Measurements from ENCODE around the gene PTMS.

Gene PTMS

GRCh38 chr12:6783828-6784227, 17.7 kb downstream of the PTMS start:
- no peak for TF ChIP-seq CTCF (conservative IDR thresholded peaks at IDR 0.05; ENCODE audit: low read depth)
- no peak overlapping the region for H3K27ac ChIP-seq
- DNase-seq (ENCODE audit: low spot score), result no peak
- CTCF ChIA-PET, result no interaction called here
- POLR2A ChIA-PET (ENCODE audit: low non-redundant PET), result interaction anchor here (0.6 kb wide), 1 partner anchor 135 kb away, joined by 3 read pairs; no protein-coding TSS in a partner anchor

GRCh38 chr12:6784296-6784695, 18.1 kb downstream of the PTMS start:
- TF ChIP-seq CTCF (conservative IDR thresholded peaks at IDR 0.05; ENCODE audit: low read depth), result no peak
- ChIA-PET CTCF (no interaction called here), POLR2A (ENCODE audit: low non-redundant PET) (interaction anchor here (0.6 kb wide), 1 partner anchor 135 kb away, joined by 3 read pairs; no protein-coding TSS in a partner anchor)
- H3K27ac ChIP-seq, result no peak overlapping the region
- no peak for DNase-seq (ENCODE audit: low spot score)

GRCh38 chr12:6784761-6785160, 18.6 kb downstream of the PTMS start:
- CTCF ChIA-PET, result interaction anchor here (1.2 kb wide), 1 partner anchor 32 kb away, joined by 4 read pairs; the partner anchor contains the start of gene MLF2

GRCh38 chr12:6786416-6787094, 20.4 kb downstream of the PTMS start:
- ChIA-PET POLR2A (ENCODE audit: low non-redundant PET) (no interaction called here), CTCF (interaction anchor here (0.6 kb wide), 1 partner anchor 11 kb away, joined by 4 read pairs; no protein-coding TSS in a partner anchor)
- no peak overlapping the region for H3K27ac ChIP-seq
- no peak for DNase-seq (ENCODE audit: low spot score)
- no peak for TF ChIP-seq CTCF (conservative IDR thresholded peaks at IDR 0.05; ENCODE audit: low read depth)

More at GRCh38 chr12:6784761-6785160, 18.6 kb downstream of the PTMS start:
- no peak for TF ChIP-seq CTCF (conservative IDR thresholded peaks at IDR 0.05; ENCODE audit: low read depth)
- POLR2A ChIA-PET (ENCODE audit: low non-redundant PET), result no interaction called here
- no peak for DNase-seq (ENCODE audit: low spot score)
- no peak overlapping the region for H3K27ac ChIP-seq

- no peak for TF ChIP-seq CTCF (conservative IDR thresholded peaks at IDR 0.05; ENCODE audit: low read depth)
- DNase-seq (ENCODE audit: low spot score), result no peak
- ChIA-PET CTCF (no interaction called here), POLR2A (ENCODE audit: low non-redundant PET) (no interaction called here)
- H3K27ac ChIP-seq, result no peak overlapping the region
Measured at GRCh38 chr12:6787309-6787708, 21.1 kb downstream of the PTMS start.

GRCh38 chr12:6788972-6789924, 23.1 kb downstream of the PTMS start, which contains the start of gene CD4:
CD4 (plus strand) TSS chr12:6789528; CDS start chr12:6800139, 10,611 bp downstream.
- no peak for DNase-seq (ENCODE audit: low spot score)
- no peak within 1 kb of the TSS for H3K27ac ChIP-seq
- ChIA-PET CTCF (interaction anchor here (1.0 kb wide), 1 partner anchor 22 kb away, joined by 3 read pairs; no protein-coding TSS in a partner anchor), POLR2A (ENCODE audit: low non-redundant PET) (interaction anchor here (0.6 kb wide), 1 partner anchor 97 kb away, joined by 3 read pairs; no protein-coding TSS in a partner anchor)
- no peak for TF ChIP-seq CTCF (conservative IDR thresholded peaks at IDR 0.05; ENCODE audit: low read depth)
